Dendritic cell treated with granulocyte-macrophage colony-stimulating factor and Interleukin-4, amounts not matched to agents 40 ng/mL and 50 ng/mL, for 4 days (primary cell): ENCODE measurements around the gene DNMT3B.
A peak's percentile ranks its signal among the peaks of the same experiment; 100 is the strongest.
"Not testable (repeated sequence)": the region's sequence is repeated elsewhere in the genome, so short reads cannot be mapped to it uniquely, and the experiment has no call there.

Experiments used
- H3K27ac Mint-ChIP-seq: one replicate; pipeline ENCODE4 v1.8.0; 2022; ENCODE audit warnings: mild to moderate bottlenecking, mixed read lengths
- H3K27me3 Mint-ChIP-seq: one replicate; pipeline ENCODE4 v1.8.0; 2022; ENCODE audit warnings: mild to moderate bottlenecking, mixed read lengths
- H3K36me3 Mint-ChIP-seq: one replicate; pipeline ENCODE4 v1.8.0; 2022; ENCODE audit warnings: low read depth, mixed read lengths
- H3K4me1 Mint-ChIP-seq: one replicate; pipeline ENCODE4 v1.8.0; 2022; ENCODE audit warnings: low read depth, mixed read lengths
- H3K4me3 Mint-ChIP-seq: one replicate; pipeline ENCODE4 v1.8.0; 2022; ENCODE audit warnings: mild to moderate bottlenecking, moderate library complexity, mixed read lengths
- H3K9me3 Mint-ChIP-seq: one replicate; pipeline ENCODE4 v1.8.0; 2022; ENCODE audit warnings: mixed read lengths
- intact Hi-C: fragments of 100-400 bp; cut with micrococcal nuclease; formaldehyde crosslinking; loops from one replicate; pipeline ENCODE4 v1.15.0; 2022

Gene DNMT3B

DNA sequence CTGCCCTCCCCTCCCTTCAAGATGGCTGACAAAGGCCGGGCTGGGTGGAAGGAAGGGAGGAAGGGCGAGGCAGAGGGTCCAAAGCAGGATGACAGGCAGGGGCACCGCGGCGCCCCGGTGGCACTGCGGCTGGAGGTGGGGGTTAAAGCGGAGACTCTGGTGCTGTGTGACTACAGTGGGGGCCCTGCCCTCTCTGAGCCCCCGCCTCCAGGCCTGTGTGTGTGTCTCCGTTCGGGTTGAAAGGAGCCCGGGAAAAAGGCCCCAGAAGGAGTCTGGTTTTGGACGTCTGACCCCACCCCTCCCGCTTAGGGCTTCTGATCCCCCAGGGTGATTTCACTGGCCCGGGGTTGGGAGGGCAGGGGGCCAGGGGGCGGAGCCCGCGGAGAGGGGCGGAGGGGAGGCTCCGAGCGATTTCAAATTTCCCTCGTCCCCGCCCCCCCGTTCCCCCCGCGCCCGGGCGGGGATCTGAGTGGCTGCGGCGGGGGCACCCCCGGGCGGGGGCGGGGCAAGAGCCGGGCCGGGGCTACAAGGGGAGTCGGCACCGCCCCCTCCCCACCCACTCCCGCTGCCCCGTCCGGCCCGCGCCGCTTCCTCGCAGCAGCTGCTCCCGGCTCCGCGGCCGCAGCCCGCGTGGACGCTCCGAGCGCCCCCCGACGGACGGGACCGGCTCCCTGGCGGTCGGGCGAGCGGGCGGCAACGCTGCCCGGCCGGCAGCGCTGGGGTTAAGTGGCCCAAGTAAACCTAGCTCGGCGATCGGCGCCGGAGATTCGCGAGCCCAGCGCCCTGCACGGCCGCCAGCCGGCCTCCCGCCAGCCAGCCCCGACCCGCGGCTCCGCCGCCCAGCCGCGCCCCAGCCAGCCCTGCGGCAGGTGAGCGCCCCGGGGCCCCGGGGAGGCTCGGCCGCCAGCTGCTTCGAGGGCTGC lies at the start of gene DNMT3B:
Gene DNMT3B (plus strand): TSS at position 555 of the 923 bp plus-strand sequence. CDS start 17,939 bp downstream, outside the sequence.
- intact Hi-C loops, result loop anchor here (2.0 kb wide), 1 partner anchor 19 kb away; the partner anchor contains the start of gene COMMD7
- Mint-ChIP-seq H3K27ac (peak within 1 kb of the TSS; percentile 74), H3K4me1 (peaks cover 22% of the 10 kb centered on the region), H3K27me3 (peaks cover 31% of the 10 kb centered on the region), H3K4me3 (peak within 1 kb of the TSS; percentile 90), H3K9me3 (no peaks in the 10 kb centered on the region), H3K36me3 (no peaks in the 10 kb centered on the region)

DNA sequence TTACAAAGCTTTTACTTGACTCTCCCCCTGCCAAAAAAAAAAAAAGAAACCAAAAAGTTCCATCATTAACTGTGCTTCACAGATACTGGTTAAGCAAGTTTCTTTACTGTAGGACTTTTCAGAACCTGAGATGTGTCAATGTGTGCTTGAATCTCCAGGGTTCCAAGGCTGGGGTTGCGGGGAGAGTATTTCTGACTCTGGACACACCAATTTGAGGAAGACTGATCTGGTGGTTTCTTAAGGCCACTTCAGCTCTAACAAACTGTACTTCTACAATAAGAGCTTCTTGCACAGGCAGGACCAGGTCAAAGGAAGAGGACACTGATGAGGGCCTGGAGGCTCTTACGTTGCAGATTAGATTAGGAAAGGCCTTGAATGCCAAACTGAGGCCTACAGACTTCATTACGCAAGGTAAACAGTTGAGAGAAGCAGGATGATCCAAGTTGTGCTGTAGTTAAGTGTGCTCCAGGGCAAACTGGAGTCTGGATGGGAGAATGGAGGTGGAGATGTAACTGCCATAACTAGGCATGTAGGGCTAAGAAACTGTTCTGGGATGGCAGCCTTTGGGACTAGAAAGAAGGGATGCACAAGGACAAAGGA lies 43.3 kb upstream of the DNMT3B start:
- H3K27ac Mint-ChIP-seq, result no peak overlapping the region
- no peaks in the 10 kb centered on the region for H3K9me3 Mint-ChIP-seq
- H3K36me3 Mint-ChIP-seq, result peaks cover 84% of the 10 kb centered on the region
- H3K4me3 Mint-ChIP-seq, result no peak overlapping the region
- no peaks in the 10 kb centered on the region for H3K4me1 Mint-ChIP-seq
- no peaks in the 10 kb centered on the region for H3K27me3 Mint-ChIP-seq
- intact Hi-C loops, result no loop called here

DNA sequence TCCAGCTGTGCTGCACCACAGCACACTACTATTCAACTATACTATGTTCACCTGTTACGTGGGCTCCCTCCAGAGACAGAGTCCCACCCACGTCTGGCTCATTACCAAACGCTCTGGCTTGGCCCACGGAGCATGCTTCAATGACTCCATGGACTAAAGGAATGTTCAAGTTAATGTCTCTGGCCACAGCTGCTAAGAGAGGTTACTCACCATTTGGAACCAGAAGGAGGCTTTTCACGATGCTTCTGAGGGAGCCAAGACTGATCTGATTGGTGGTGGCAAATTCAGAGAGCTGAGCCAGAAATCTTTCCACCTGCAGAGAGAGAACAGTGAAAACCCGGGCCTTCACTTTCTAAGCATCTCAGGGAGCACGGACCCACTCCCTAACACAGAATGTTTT lies 34.5 kb upstream of the DNMT3B start:
- no peaks in the 10 kb centered on the region for H3K9me3 Mint-ChIP-seq
- peaks cover 12% of the 10 kb centered on the region for H3K4me1 Mint-ChIP-seq
- H3K27ac Mint-ChIP-seq, result no peak overlapping the region
- no peaks in the 10 kb centered on the region for H3K27me3 Mint-ChIP-seq
- intact Hi-C loops, result no loop called here
- H3K4me3 Mint-ChIP-seq, result no peak overlapping the region
- peaks cover 72% of the 10 kb centered on the region for H3K36me3 Mint-ChIP-seq

DNA sequence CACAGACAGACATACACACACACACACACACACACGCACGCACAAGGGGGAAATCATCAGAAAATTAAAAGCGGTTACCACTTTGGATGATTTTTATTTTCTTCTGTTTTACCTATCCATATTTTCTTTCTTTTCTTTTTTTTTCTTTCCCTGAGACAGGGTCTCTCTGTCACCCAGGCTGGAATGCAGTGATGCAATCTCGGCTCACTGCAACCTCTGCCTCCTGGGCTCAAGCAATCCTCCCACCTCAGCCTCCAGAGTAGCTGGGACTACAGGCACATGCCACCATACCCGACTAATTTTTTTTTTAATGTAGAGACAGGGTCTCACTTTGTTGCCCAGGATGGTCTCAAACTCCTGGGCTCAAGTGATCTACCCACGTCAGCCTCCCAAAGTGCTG lies 33.8 kb upstream of the DNMT3B start:
- intact Hi-C loops, H3K27ac Mint-ChIP-seq, H3K27me3 Mint-ChIP-seq, H3K4me3 Mint-ChIP-seq, H3K9me3 Mint-ChIP-seq: not testable (repeated sequence)
- Mint-ChIP-seq H3K4me1 (peaks cover 12% of the 10 kb centered on the region), H3K36me3 (peaks cover 77% of the 10 kb centered on the region)

DNA sequence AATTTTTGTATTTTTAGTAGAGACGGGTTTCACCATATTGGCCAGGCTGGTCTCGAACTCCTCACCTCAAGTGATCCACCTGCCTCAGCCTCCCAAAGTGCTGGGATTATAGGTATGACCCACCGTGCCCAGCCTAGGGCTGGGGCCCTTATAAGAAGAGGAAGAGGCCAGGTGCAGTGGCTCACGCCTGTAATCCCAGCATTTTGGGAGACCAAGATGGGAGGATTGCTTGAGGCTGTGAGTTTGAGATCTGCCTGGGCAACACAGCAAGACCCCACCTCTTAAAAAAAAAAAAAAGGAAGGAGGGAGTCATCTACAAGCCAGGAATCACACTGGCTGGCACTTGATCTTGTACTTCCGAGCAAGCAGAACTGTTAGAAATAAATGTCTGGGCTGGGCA lies 32.9 kb upstream of the DNMT3B start:
- H3K27ac Mint-ChIP-seq, intact Hi-C loops: not testable (repeated sequence)
- H3K4me1 Mint-ChIP-seq, result peaks cover 12% of the 10 kb centered on the region

DNA sequence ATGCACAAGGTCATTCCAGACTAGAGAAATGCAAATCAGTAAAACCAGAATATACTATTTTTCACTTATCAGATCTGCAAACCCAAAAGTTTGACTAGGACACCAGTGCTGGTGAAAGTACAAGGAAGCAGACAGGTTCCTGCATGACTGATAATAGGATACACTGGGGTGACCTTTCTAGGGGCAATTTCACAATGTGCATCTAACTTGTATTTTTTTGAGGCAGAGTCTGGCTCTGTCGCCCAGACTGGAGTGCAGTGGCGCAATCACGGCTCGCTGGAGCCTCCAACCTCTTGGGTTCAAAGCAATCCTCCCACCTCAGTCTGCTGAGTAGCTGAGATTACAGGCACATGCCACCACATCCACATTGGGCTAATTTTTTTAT lies 30.3 kb upstream of the DNMT3B start:
- no peaks in the 10 kb centered on the region for H3K27me3 Mint-ChIP-seq
- peaks cover 70% of the 10 kb centered on the region for H3K36me3 Mint-ChIP-seq
- intact Hi-C loops, result no loop called here
- H3K4me3 Mint-ChIP-seq, result no peak overlapping the region
- no peak overlapping the region for H3K27ac Mint-ChIP-seq
- peaks cover 12% of the 10 kb centered on the region for H3K4me1 Mint-ChIP-seq
- H3K9me3 Mint-ChIP-seq, result no peaks in the 10 kb centered on the region

More for the DNA sequence above, 32.9 kb upstream of the DNMT3B start:
- not testable (repeated sequence) for H3K4me3 Mint-ChIP-seq, H3K9me3 Mint-ChIP-seq, H3K27me3 Mint-ChIP-seq
- H3K36me3 Mint-ChIP-seq, result peaks cover 81% of the 10 kb centered on the region

DNA sequence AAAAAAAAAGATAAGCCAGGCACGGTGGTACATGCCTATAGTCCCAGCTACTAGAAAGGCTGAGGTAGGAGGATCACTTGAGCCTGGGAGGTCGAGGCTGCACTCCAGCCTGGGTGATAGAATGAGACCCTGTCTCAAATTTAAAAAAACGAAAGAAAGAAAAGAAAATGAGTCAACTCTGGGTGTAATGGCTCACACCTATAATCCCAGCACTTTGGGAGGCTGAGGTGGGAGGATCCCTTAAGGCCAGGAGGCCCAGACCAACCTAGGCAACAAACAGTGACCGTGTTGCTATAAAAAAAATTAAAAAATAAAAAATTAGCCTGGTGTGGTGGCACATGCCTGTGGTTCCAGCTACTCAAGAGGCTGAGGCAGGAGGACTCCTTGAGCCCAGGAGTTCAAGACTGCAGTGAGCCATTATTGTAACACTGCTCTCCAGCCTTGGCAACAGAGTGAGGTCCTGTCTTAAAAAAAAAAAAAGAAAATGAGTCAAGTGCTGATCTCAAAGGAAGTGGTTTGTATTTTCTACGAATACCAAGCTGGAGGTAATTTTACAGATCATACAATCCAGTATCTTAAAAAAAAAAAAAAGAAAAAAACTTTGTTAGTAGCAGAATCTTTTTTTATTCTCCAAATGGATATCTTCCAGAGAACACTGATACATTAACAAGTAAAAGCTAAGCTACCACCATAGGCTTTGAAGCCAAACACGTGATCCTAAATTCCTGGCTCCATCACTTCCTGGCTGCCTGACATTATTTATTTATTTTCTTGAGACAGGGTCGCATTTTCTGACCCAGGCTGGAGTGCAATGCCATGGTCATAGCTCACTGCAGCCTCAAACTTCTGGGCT lies 24.6 kb upstream of the DNMT3B start:
- Mint-ChIP-seq H3K9me3 (no peaks in the 10 kb centered on the region), H3K4me3 (no peak overlapping the region), H3K36me3 (peaks cover 47% of the 10 kb centered on the region), H3K4me1 (peaks cover 10% of the 10 kb centered on the region), H3K27ac (no peak overlapping the region), H3K27me3 (no peaks in the 10 kb centered on the region)
- intact Hi-C loops, result no loop called here

DNA sequence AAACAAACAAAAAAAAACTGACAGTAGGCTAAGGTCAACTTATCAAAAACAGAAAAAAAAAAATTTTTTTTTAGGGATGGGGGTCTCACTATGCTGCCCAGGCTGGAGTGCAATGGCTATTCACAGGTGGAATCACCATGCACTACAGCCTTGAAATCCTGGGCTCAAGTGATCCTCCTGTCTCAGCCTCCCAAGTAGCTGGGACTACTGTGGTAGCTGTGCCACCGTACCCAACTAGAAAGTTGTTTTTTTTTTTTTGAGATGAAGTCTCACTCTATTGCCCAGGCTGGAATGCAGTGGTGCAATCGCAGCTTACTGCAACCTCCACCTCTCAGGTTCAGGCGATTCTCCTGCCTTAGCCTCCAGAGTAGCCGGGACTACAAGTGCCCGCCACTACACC lies 21.0 kb upstream of the DNMT3B start:
- no peak overlapping the region for H3K4me3 Mint-ChIP-seq
- H3K27me3 Mint-ChIP-seq, result no peaks in the 10 kb centered on the region
- H3K36me3 Mint-ChIP-seq, result peaks cover 38% of the 10 kb centered on the region
- H3K9me3 Mint-ChIP-seq, result no peaks in the 10 kb centered on the region
- intact Hi-C loops, result no loop called here
- no peak overlapping the region for H3K27ac Mint-ChIP-seq
- peaks cover 20% of the 10 kb centered on the region for H3K4me1 Mint-ChIP-seq

DNA sequence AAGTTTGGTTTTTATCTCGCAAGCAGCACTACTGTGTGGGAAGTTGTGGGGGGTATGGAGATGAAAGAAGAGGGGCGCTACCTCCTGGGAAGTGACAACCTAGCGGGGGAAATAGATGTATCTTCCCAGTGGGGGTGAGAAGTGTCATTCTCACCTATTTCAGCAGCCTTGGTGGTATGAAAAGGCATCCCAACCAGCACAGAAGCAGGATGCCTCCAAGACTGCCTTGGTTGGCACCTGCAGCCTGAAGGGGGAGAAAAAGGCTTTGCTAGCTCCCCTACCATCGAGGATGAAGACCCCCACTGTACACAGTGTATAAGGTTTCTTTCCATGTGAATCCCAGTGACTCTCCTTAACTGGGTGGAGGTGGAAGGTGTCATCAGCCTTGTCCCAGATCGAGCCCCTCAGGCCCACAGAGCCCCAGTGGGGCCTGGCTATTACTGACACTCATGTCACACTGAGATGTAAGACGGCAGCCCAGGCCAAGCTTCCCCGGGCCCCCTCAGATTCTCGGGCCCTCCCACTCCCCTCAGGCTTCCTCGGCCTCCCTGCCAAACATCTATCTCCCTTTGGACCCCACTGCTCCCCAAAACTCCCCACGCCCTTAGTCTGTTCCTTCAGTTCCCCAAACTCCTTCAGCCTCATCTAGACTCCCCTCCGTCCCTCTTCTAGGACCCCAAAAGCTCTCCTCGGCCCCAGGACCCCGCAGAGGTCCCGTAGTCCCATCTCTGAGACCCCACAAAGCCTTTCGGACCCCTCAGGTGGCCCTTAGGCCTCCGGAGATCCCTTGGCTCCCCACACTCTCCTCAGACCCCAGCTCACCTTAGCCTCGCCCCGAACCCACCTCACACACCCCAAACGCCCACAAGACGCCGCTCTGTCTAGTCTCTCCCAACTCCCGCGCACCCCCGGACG lies 19.6 kb upstream of the DNMT3B start:
- H3K27me3 Mint-ChIP-seq, result no peaks in the 10 kb centered on the region
- peaks cover 27% of the 10 kb centered on the region for H3K4me1 Mint-ChIP-seq
- no peaks in the 10 kb centered on the region for H3K9me3 Mint-ChIP-seq
- peaks cover 24% of the 10 kb centered on the region for H3K36me3 Mint-ChIP-seq
- H3K4me3 Mint-ChIP-seq, result peak overlapping the region; percentile 99
- intact Hi-C loops, result loop anchor here (2.0 kb wide), 1 partner anchor 20 kb away; the partner anchor contains the start of gene DNMT3B
- H3K27ac Mint-ChIP-seq, result peak overlapping the region; percentile 97

DNA sequence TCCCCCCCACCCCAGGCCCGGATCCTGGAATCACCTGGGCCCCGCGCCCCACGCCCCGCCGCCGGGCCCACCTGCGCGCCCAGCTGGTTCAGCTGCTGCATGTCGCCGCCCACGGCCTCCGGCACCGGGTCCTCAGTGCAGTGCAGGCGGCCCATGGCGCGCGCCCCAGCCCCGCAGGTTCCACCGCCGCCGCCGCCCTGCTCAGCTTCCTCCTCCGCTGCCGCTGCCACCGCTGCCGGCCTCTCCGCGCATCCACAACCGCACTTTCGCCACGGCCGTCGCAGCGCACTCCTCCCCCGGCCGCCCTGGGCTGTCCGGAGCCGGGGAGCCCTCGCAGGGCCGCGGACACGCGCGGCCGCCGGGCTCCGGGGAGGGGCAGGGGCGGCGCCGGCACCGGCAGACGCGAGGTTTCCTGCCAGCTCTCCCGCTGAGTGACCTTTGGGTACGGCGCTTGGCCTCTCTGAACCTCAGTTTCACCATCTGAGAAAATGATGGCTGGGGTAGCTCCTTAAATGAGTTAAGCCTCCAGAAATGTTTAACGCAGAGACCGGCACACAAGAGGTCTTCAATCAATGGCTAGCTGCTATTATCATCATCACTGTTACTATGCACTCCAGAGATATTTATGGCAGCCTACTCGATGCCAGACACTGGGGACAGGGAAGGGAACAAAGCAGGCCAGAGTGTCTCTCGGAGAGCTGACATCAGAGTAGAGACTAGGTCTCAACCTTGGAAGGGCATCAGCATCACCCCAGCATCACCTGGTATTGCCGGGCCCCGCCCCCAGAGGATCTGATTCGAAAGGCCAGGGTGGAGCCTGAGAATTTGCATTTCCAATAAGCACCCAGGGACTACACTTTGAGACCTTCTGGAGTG lies 18.7 kb upstream of the DNMT3B start, which contains the start of gene COMMD7:
Gene COMMD7 (minus strand): TSS at position 231 of the 876 bp plus-strand sequence. CDS start 76 bp downstream, at position 155.
- Mint-ChIP-seq H3K4me3 (peak within 1 kb of the TSS; percentile 99), H3K4me1 (peaks cover 27% of the 10 kb centered on the region), H3K9me3 (no peaks in the 10 kb centered on the region), H3K27ac (peak within 1 kb of the TSS; percentile 97), H3K27me3 (no peaks in the 10 kb centered on the region), H3K36me3 (peaks cover 22% of the 10 kb centered on the region)
- intact Hi-C loops, result loop anchor here (2.0 kb wide), 1 partner anchor 19 kb away; the partner anchor contains the start of gene DNMT3B

DNA sequence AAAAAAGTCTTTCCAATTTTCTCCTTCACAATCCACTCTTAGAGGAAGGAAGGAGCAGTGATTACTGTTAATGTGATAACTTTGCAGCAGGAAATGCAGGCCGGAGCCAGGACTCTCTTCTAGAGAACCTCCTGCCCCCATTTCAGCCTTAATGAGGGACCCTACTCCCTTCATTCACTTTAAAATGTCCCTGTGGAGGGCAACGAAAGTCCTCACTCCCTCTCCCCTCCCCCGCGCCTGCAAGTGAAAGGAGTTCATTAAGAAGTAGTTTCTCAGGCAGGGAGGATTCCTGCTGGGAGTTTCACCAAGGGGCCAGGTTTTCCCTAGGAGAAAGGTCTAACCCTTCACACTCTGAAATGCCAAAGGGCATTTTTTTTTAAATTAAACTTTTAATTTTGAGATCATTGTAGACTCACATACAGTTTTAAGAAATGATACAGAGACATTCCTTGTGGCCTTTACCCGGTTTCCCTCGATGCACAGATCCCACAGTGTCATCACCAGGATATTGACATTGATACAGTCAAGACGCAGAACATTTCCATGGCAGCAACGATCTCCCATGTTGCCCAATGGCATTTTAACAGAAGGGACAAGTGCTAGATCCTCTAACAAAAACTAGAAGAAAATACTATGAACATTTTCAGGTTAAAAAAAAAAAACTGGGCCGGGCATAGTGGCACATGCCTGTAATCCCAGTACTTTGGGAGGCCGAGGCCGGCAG lies 12.1 kb upstream of the DNMT3B start:
- intact Hi-C loops, result no loop called here
- no peak overlapping the region for H3K27ac Mint-ChIP-seq

DNA sequence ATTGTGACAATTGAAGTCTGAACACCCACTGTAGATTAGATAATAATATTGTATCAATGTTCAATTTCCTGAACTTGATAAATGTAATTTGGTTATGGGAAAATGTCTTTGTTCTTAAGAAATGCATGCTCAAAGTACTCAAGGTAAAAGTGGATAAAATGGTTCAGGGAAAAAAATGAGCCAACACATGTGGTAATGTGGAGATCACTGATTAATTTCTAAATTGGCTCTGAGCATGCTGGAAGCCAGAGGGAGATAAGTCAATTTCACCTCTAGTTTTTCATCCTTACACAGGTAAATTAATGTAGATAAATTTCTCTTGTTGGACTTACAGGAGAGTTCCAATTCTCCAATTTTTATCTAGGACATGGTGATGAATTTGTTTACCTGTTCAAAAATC lies 10.9 kb upstream of the DNMT3B start:
- H3K27ac Mint-ChIP-seq, result no peak overlapping the region
- H3K27me3 Mint-ChIP-seq, result no peaks in the 10 kb centered on the region
- no peak overlapping the region for H3K4me3 Mint-ChIP-seq
- H3K9me3 Mint-ChIP-seq, result no peaks in the 10 kb centered on the region
- peaks cover 17% of the 10 kb centered on the region for H3K4me1 Mint-ChIP-seq
- intact Hi-C loops, result no loop called here
- no peaks in the 10 kb centered on the region for H3K36me3 Mint-ChIP-seq

More for the DNA sequence above, 12.1 kb upstream of the DNMT3B start:
- H3K4me1 Mint-ChIP-seq, result peaks cover 18% of the 10 kb centered on the region
- no peaks in the 10 kb centered on the region for H3K36me3 Mint-ChIP-seq
- H3K9me3 Mint-ChIP-seq, result no peaks in the 10 kb centered on the region
- H3K27me3 Mint-ChIP-seq, result no peaks in the 10 kb centered on the region
- H3K4me3 Mint-ChIP-seq, result no peak overlapping the region
